ENCODE measurements around the gene LSP1.

The LSP1 gene

GRCh38 chr11:1889941-1890855 is 37.3 kb downstream of the LSP1 start:
- Histone ChIP-seq H3K4me1 (ENCODE audit: control insufficient read depth, insufficient read depth, low read length, poor library complexity, severe bottlenecking) (no peaks in the 10 kb centered on the region), H3K9me3 (ENCODE audit: control insufficient read depth, low read length) (no peaks in the 10 kb centered on the region), H3K36me3 (ENCODE audit: control insufficient read depth, insufficient read depth, low read length) (no peaks in the 10 kb centered on the region), H3K4me3 (ENCODE audit: extremely low read depth, insufficient read depth, low read length, poor library complexity, severe bottlenecking) (no peak overlapping the region), H3K27ac (ENCODE audit: low read depth, low read length, severe bottlenecking) (no peak overlapping the region)
- WGBS, 2 experiments (ENCODE audit: insufficient coverage in 2 of 2): 93 to 95% methylated on average over 22 to 31 of the region's 33 CpGs

- WGBS, 2 experiments (ENCODE audit: insufficient coverage in 2 of 2): 93 to 95% methylated on average over 31 to 32 of the region's 34 CpGs
- Histone ChIP-seq H3K36me3 (ENCODE audit: control insufficient read depth, insufficient read depth, low read length) (no peaks in the 10 kb centered on the region), H3K27ac (ENCODE audit: low read depth, low read length, severe bottlenecking) (no peak overlapping the region), H3K4me1 (ENCODE audit: control insufficient read depth, insufficient read depth, low read length, poor library complexity, severe bottlenecking) (no peaks in the 10 kb centered on the region), H3K4me3 (ENCODE audit: extremely low read depth, insufficient read depth, low read length, poor library complexity, severe bottlenecking) (no peak overlapping the region), H3K9me3 (ENCODE audit: control insufficient read depth, low read length) (no peaks in the 10 kb centered on the region)
These were observed 38.3 kb downstream of the LSP1 start for GRCh38 chr11:1890856-1891830.

- Histone ChIP-seq H3K9me3 (ENCODE audit: control insufficient read depth, low read length) (no peaks in the 10 kb centered on the region), H3K27ac (ENCODE audit: low read depth, low read length, severe bottlenecking) (no peak within 1 kb of the TSS), H3K36me3 (ENCODE audit: control insufficient read depth, insufficient read depth, low read length) (no peaks in the 10 kb centered on the region), H3K4me3 (ENCODE audit: extremely low read depth, insufficient read depth, low read length, poor library complexity, severe bottlenecking) (no peak within 1 kb of the TSS), H3K4me1 (ENCODE audit: control insufficient read depth, insufficient read depth, low read length, poor library complexity, severe bottlenecking) (no peaks in the 10 kb centered on the region)
- WGBS, 2 experiments (ENCODE audit: insufficient coverage in 2 of 2): 93 to 100% methylated on average over 1 to 3 of the region's 7 CpGs
These were observed 38.9 kb downstream of the LSP1 start, which contains the start of gene PRR33 for GRCh38 chr11:1891831-1892115. Gene PRR33, minus strand, starts transcription at chr11:1891895. Its CDS starts 1,311 bp downstream, at chr11:1890584.

- Histone ChIP-seq H3K4me1 (ENCODE audit: control insufficient read depth, insufficient read depth, low read length, poor library complexity, severe bottlenecking) (no peaks in the 10 kb centered on the region), H3K36me3 (ENCODE audit: control insufficient read depth, insufficient read depth, low read length) (no peaks in the 10 kb centered on the region), H3K27ac (ENCODE audit: low read depth, low read length, severe bottlenecking) (no peak overlapping the region), H3K9me3 (ENCODE audit: control insufficient read depth, low read length) (no peaks in the 10 kb centered on the region), H3K4me3 (ENCODE audit: extremely low read depth, insufficient read depth, low read length, poor library complexity, severe bottlenecking) (no peak overlapping the region)
- 88% methylated on average over 6 to 7 of the region's 7 CpGs for WGBS, 2 experiments (ENCODE audit: insufficient coverage in 2 of 2)
These were observed 39.2 kb downstream of the LSP1 start for GRCh38 chr11:1892116-1892515.

GRCh38 chr11:1892558-1892957 is 39.7 kb downstream of the LSP1 start:
- no peaks in the 10 kb centered on the region for H3K4me1 ChIP-seq (ENCODE audit: control insufficient read depth, insufficient read depth, low read length, poor library complexity, severe bottlenecking)
- no peaks in the 10 kb centered on the region for H3K36me3 ChIP-seq (ENCODE audit: control insufficient read depth, insufficient read depth, low read length)
- H3K4me3 ChIP-seq (ENCODE audit: extremely low read depth, insufficient read depth, low read length, poor library complexity, severe bottlenecking): no peak overlapping the region
- WGBS, 2 experiments (ENCODE audit: insufficient coverage in 2 of 2): 66 to 83% methylated on average over 4 to 5 of the region's 5 CpGs
- no peak overlapping the region for H3K27ac ChIP-seq (ENCODE audit: low read depth, low read length, severe bottlenecking)
- no peaks in the 10 kb centered on the region for H3K9me3 ChIP-seq (ENCODE audit: control insufficient read depth, low read length)

GRCh38 chr11:1893581-1894359 is 40.9 kb downstream of the LSP1 start:
- no peaks in the 10 kb centered on the region for H3K9me3 ChIP-seq (ENCODE audit: control insufficient read depth, low read length)
- H3K4me3 ChIP-seq (ENCODE audit: extremely low read depth, insufficient read depth, low read length, poor library complexity, severe bottlenecking): no peak overlapping the region
- no peaks in the 10 kb centered on the region for H3K4me1 ChIP-seq (ENCODE audit: control insufficient read depth, insufficient read depth, low read length, poor library complexity, severe bottlenecking)
- H3K36me3 ChIP-seq (ENCODE audit: control insufficient read depth, insufficient read depth, low read length): no peaks in the 10 kb centered on the region
- H3K27ac ChIP-seq (ENCODE audit: low read depth, low read length, severe bottlenecking): no peak overlapping the region
- 82 to 85% methylated on average over 4 of the region's 5 CpGs for WGBS, 2 experiments (ENCODE audit: insufficient coverage in 2 of 2)

GRCh38 chr11:1894759-1895158 is 41.9 kb downstream of the LSP1 start:
- WGBS, 2 experiments (ENCODE audit: insufficient coverage in 2 of 2): 95 to 96% methylated on average over 9 to 10 of the region's 11 CpGs
- no peak overlapping the region for H3K27ac ChIP-seq (ENCODE audit: low read depth, low read length, severe bottlenecking)

GRCh38 chr11:1896468-1896867 is 43.6 kb downstream of the LSP1 start:
- H3K36me3 ChIP-seq (ENCODE audit: control insufficient read depth, insufficient read depth, low read length): no peaks in the 10 kb centered on the region
- H3K9me3 ChIP-seq (ENCODE audit: control insufficient read depth, low read length): no peaks in the 10 kb centered on the region
- H3K4me3 ChIP-seq (ENCODE audit: extremely low read depth, insufficient read depth, low read length, poor library complexity, severe bottlenecking): no peak overlapping the region
- no peaks in the 10 kb centered on the region for H3K4me1 ChIP-seq (ENCODE audit: control insufficient read depth, insufficient read depth, low read length, poor library complexity, severe bottlenecking)
- no peak overlapping the region for H3K27ac ChIP-seq (ENCODE audit: low read depth, low read length, severe bottlenecking)
- 92 to 100% methylated on average over 3 to 7 of the region's 10 CpGs for WGBS, 2 experiments (ENCODE audit: insufficient coverage in 2 of 2)

More at GRCh38 chr11:1894759-1895158, 41.9 kb downstream of the LSP1 start:
- no peaks in the 10 kb centered on the region for H3K9me3 ChIP-seq (ENCODE audit: control insufficient read depth, low read length)
- no peaks in the 10 kb centered on the region for H3K36me3 ChIP-seq (ENCODE audit: control insufficient read depth, insufficient read depth, low read length)
- H3K4me1 ChIP-seq (ENCODE audit: control insufficient read depth, insufficient read depth, low read length, poor library complexity, severe bottlenecking): no peaks in the 10 kb centered on the region
- H3K4me3 ChIP-seq (ENCODE audit: extremely low read depth, insufficient read depth, low read length, poor library complexity, severe bottlenecking): no peak overlapping the region

- Histone ChIP-seq H3K4me1 (ENCODE audit: control insufficient read depth, insufficient read depth, low read length, poor library complexity, severe bottlenecking) (no peaks in the 10 kb centered on the region), H3K4me3 (ENCODE audit: extremely low read depth, insufficient read depth, low read length, poor library complexity, severe bottlenecking) (no peak overlapping the region), H3K36me3 (ENCODE audit: control insufficient read depth, insufficient read depth, low read length) (no peaks in the 10 kb centered on the region), H3K9me3 (ENCODE audit: control insufficient read depth, low read length) (no peaks in the 10 kb centered on the region), H3K27ac (ENCODE audit: low read depth, low read length, severe bottlenecking) (no peak overlapping the region)
- WGBS, 2 experiments (ENCODE audit: insufficient coverage in 2 of 2): 87 to 92% methylated on average over 12 of the region's 12 CpGs
These were observed 44.0 kb downstream of the LSP1 start for GRCh38 chr11:1896923-1897322.

- H3K36me3 ChIP-seq (ENCODE audit: control insufficient read depth, insufficient read depth, low read length): no peaks in the 10 kb centered on the region
- no peaks in the 10 kb centered on the region for H3K4me1 ChIP-seq (ENCODE audit: control insufficient read depth, insufficient read depth, low read length, poor library complexity, severe bottlenecking)
- no peak overlapping the region for H3K27ac ChIP-seq (ENCODE audit: low read depth, low read length, severe bottlenecking)
- no peaks in the 10 kb centered on the region for H3K9me3 ChIP-seq (ENCODE audit: control insufficient read depth, low read length)
- WGBS, 2 experiments (ENCODE audit: insufficient coverage in 2 of 2): 95 to 98% methylated on average over 4 of the region's 4 CpGs
- H3K4me3 ChIP-seq (ENCODE audit: extremely low read depth, insufficient read depth, low read length, poor library complexity, severe bottlenecking): no peak overlapping the region
These were observed 46.2 kb downstream of the LSP1 start for GRCh38 chr11:1899090-1899489.

All from mesodermal cell (in vitro differentiated cells).